HG03520 (cell line): ENCODE results near the gene PLOD1.
"Not testable (repeated sequence)": the region's sequence is repeated elsewhere in the genome, so short reads cannot be mapped to it uniquely, and the experiment has no call there.

Source experiments
- ATAC-seq: cut with Tn5 transposase; IDR thresholded peaks from one replicate; pipeline ENCODE4 v1.9.1; 2021; ENCODE audit warnings: mild to moderate bottlenecking, moderate library complexity; ENCODE audit not compliant: unreplicated experiment

PLOD1 gene

DNA sequence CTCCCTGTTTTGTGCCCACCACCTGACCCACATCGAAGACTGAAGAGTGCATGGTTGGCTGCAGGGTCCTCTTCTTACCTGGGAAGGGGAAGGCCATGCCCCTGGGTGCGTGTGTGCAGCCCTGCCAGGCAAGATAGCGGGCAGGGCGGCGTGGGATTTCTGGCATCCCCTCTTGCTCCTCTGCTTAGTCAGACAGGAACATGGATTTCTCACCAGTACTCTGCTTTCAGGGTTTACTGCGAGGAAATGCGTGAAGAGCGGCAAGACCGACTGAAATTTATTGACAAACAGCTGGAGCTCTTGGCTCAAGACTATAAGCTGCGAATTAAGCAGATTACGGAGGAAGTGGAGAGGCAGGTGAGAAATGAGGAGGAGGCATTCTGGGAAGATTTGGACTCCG, 69.2 kb downstream of the PLOD1 start:
- ATAC-seq, result no peak

DNA sequence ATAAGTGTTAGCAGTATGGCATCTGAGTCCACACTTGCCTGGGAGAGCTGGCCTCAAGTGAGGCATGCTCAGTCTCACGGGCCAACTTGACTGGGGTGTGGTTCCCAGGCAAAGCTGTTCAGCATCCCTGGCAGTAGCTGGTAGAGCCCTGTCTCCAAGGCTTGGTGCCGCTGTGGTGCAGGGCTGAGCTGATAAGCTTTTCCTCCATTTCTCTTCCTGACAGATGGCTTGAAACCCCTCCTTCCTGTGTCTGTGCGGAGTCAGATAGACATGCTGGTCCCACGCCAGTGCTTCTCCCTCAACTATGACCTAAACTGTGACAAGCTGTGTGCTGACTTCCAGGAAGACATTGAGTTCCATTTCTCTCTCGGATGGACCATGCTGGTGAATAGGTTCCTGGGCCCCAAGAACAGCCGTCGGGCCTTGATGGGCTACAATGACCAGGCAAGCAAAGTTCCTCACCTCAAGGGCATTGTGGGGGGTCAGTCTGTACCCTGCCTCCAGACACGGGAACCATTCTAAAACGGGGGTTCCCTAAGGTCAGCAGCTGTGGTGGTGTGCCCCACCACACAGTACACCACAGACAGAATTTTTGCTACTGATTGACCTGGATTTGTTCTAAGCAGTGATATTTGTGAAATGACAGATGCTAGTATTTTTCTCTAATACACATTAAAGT, 71.1 kb downstream of the PLOD1 start:
- no peak for ATAC-seq

DNA sequence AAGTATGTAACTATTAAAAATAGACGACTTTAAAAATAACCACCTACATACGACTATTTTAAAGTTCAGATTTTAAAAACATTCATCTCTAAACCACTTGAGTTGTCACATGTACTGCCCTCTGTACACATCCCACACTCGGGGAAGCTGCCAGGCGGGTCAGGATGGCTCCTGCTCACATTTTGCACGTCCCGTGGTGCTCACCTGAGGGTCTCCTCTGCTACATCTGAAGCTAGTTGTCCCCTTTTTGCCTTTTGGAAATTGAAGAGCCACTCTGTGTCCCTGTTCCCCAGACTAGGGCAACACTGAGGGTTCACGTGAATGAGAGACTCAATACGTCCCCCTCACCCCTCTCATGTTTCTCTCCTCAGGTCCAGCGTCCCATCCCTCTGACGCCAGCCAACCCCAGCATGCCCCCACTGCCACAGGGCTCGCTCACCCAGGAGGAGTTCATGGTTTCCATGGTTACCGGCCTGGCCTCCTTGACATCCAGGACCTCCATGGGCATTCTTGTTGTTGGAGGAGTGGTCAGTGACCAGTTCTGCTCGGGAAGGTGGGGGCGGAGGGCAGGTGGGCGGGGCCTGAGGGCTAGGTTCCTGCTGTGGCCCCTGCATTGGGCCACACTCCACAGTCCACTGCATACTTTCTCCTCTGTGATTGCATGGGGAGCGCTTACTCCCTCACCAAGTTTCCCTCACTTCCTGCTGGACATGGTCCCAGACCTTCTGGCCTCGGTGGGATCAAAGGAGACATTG, 71.8 kb downstream of the PLOD1 start:
- ATAC-seq, result no peak

DNA sequence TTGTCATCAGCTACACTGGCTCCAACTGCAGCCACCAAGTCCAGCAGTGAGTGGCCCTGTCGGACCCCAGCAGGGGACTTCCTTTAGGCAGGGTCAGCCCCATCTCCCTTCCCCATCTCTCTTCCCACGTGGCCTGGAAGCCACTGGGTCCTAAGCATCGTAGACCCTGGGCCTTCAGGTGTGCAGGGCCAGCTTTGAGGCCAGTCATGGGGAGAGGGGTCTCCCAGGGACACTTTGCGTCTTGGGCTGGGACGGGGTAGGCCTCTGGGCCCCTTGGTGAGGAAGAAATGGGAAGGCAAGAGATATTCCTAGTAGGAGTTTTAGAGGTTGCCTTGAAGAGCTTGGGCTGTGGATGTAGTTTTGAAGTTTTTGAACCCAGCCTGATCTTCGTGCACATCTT, 72.7 kb downstream of the PLOD1 start:
- no peak for ATAC-seq

DNA sequence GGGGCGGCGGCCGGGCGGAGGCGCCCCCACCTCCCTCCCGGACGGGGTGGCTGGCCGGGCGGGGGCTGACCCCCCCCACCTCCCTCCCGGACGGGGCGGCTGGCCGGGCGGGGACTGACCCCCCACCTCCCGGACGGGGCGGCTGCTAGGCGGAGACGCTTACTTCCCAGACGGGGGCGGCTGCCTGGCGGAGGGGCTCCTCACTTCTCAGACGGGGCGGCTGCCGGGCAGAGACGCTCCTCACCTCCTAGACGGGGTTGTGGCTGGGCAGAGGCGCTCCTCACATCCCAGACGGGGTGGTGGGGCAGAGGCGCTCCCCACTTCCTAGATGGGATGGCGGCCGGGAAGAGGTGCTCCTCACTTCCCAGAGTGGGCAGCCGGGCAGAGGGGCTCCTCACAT, 73.8 kb downstream of the PLOD1 start:
- ATAC-seq, result not testable (repeated sequence)

DNA sequence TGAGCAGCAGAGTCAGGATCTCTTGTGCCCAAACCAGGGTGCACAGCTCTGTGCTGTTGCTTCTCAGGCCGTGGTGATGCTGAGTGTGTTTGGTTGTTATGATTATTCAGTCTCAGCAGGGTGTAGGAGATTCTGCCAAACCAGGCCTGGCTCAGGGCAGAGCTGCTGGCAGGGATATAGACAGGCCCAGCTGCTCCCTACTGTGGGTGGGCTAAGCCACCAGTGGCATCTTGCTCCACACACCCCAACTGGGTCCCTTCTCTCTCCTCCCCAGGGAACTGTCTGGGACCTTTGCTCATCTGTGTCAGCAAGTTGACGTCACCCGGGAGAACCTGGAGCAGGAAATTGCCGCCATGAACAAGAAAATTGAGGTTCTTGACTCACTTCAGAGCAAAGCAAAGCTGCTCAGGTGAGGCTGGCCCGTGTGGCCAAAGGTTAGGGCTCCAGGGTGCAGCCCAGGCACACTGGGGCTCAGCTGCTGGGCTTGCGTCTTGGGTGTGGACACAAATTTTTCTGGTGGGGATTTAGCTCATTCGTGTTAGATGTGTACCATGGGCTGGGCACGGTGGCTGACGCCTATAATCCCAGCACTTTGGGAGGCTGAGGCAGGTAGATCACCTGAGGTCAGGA, 74.9 kb downstream of the PLOD1 start:
- no peak for ATAC-seq

DNA sequence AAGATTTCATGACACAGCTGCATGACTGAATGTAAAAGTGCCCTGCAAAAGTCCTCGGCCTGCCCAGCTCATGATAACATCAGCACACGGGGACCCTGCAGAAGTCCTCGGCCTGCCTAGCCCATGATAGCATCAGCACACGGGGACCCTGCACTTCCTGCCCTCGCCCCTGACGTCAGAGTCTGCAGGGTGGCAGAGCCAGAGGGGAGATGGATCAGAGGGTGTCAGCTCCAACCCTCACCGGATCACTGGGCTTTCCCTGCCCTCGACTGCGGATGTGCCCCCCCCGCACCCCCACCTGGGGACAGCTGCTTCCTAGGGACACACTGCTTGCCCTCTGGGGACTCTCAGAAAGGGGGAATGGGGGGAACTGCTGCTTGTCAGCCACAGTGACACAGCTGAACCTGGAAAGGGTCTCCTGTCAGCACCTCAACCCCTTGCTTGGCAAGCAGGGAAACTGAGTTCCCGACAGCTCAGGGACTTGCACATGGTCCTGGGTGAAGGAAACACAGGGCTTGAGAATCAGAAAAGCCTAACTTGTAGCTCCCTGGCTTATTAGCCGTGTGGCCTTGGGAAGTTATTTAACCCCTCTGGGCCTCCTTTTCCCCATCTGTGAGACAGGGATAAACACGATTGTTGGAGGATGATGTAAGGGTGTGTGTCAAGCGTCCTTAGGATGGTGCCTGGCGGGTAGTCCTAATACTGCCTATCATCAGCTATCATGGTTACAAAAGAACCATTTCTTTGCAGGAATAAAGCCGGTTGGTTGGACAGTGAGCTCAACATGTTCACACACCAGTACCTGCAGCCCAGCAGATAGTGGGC, 76.4 kb downstream of the PLOD1 start:
- no peak for ATAC-seq

DNA sequence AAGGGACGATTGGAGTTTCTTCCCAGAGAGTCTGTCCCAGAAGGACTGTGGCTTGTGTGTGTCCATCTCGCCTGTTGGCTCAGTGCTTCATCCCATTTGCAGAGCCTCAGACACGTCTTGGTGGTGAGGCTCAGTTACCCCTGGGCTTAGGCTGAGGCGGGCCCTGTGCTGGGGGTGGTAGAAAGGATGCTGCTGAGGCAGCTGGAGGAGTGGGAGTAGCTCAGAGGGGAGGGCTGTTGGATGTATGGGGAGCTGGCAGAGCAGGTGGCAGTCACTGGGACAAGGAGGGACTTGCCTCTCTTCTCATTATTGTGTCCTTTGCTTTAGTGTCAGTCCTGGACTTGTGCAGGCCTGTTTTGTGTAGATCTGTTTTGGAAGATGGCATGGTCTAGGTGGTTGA, 77.5 kb downstream of the PLOD1 start:
- ATAC-seq, result no peak

DNA sequence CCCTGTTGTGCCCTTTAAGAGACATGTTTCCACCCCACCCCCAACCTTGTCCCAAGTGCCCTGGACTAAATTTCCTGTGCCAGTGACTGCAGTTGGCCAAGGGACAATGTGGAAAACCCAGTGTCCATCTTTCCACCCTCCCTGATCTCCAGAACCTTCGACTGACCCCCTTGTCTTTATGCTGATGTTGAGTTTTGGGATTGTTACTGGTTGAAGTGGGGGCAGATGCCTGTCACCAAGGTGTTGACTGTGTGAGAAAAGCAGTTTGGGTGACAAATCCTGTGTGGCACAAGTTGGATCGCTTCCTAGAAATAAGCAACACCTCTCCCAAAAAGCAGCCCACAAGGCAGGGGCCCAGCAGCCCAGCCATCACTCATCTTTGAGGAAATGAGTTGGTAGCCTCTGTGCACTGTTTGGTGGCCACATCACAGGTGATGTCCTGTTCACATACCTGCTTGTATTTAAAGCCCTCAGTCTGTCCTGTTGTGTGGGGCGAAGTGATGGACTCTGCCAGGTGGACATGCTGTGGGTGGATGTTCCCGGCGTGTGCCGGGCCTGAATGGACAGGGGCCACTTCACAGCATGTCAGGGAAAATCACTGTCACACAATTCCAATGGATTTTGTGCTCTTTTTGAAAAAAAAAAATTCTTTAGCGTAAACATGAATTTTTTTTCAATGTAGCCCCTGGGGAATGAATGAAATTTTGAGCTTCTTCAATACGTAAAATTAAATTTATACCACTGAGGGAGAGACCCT, 78.2 kb downstream of the PLOD1 start:
- no peak for ATAC-seq

DNA sequence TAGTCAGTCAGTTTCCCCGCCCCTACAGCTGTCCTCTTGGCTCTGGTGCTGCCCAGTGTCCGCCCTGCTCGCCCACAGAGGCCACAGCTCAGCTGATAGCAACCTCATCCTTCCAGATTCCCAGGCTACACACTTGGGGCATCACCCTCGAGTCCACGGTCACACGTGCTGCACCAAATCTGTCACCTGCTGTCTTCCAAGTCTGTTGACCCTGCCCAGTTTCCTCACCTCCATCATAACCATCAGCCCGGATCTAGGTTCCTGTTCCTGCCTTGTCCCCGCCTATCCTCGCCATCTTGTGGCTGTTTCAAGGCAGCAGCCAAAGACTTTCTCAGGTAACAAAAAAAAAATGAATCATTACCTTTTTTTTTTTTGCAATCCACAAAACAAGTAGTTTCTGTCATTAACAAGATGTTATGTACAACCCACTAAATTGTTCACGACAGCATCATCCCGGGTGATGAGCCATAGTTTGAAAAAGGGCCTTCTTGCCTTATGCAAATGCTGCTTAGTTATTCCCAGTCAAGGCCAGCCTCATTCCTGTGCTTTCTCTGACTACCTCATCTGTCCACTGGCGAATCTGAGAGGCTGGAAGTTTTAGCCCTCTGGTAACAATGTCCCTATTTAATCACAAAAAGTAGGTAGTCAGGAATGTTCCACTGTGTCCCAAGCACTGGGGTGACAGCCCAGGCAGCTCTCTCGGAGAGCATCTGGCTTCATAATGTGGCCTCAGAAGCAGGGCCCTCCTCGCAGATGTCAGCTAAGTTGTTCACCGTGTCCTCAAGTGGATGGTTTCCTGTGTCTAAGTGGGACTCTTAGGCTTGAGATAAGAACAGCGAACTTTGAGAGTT, 79.8 kb downstream of the PLOD1 start:
- no peak for ATAC-seq

DNA sequence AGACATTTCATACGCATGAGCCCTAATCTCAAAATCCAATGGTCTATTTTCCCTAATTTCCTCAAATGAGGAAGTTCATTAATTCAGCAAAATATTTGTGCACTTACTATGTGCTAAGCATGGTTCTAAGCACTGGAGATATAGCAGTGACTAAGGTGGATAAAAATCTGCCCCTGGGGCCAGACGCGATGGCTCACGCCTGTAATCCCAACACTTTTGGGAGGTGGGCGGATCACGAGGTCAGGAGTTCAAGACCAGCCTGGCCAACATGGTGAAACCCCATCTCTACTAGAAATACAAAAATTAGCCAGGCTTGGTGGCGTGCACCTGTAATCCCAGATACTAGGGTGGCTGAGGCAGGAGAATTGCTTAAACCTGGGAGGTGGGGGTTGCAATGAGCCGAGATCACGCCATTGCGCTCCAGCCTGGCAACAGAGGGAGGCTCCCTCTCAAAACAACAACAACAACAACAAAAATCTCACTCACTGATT, 80.5 kb downstream of the PLOD1 start:
- ATAC-seq, result no peak

DNA sequence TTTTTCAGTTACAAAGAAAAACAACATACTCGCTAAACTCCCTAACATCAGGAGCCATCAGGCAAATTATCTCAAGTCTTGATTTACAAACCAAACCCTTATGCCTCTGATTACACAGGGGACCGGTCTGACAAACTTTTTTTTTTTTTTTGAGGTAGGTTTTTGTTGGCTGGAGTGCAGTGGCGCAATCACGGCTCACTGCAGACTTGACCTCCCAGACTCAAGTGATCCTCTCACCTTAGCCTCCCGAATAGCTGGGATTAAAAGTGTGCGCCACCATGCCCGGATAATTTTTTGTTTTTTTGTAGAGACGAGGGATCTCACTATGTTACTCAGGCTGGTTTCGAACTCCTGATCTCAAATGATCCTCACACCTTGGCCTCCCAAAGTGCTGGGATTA, 81.0 kb downstream of the PLOD1 start:
- no peak for ATAC-seq

DNA sequence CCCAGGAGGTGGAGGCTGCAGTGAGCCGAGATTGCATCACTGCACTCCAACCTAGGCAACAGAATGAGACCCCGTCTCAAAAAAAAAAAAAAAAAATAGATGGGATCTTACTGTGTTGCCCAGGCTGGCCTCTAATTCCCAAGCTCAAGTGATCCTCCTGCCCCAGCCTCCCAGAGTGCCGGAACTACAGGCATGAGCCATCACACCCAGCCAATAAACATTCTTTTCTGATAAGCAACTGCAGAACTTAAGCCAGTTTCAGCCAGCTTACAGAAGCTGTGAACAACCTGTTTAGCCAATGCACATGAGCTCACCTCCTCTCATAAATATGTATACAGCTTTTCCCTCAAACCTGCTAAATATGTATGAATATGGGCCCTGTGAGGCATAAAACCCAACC, 81.7 kb downstream of the PLOD1 start:
- ATAC-seq, result no peak

DNA sequence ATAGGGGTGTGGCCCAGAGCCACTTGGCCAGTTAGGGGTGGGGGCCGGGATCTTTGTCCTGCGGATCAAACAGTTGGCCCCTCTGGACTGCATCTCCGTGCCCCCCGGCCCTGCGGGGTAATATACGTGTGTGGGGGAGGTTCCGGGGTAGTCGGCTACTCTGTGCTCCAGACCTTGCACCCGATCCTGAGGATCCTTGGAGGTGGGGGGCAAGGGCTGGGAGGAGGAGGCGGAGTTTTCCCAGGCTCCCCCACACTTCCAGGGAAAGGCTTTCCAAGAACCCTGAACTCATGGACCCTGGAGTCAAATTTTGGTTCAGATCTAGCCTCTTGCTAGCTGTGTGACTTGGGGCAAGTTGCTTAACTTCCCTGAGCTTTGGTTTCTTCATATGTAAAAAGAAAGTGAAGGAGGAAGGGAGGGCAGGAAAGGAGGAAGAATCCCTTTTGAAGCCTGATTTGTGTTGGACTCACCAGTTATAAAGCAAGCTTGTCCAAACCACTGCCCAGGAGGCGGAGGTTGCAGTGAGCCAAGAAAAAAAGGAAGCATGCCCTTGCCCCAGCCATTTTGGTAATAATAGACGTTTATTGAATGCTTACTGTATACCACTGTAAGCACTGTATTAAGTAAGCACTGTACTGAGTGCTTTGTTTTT, 85.5 kb downstream of the PLOD1 start:
- no peak for ATAC-seq

DNA sequence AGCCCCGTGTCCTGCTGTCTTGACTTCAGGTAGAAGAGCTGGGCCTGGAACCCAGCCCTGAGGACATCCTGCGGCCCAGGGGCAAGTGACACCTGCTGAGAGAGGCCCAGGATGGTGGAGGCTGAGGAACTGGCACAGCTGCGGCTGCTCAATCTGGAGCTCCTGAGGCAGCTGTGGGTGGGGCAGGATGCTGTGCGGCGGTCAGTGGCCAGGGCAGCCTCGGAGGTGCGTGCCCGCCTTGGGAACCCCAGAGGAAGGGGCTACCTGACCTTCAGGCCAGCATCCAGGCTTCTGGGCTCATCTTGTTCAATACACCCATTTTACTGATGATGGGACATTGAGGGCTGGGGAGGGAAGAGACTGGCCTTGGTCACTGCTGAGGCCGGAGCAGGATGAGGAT, 87.1 kb downstream of the PLOD1 start:
- ATAC-seq, result no peak

DNA sequence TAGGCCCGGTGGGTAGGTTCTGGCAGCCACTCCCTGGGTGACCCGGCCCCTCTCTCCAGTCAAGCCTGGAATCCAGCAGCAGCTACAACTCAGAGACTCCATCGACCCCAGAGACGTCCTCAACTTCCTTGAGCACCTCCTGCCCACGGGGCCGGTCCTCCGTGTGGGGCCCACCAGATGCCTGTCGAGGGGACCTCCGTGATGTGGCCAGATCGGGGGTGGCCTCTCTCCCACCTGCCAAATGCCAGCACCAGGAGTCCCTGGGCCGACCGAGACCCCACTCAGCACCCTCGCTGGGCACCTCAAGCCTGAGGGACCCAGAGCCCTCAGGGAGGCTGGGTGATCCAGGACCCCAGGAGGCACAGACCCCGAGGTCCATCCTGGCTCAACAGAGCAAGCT, 87.5 kb downstream of the PLOD1 start:
- no peak for ATAC-seq
